ENCODE data around the gene RNF14.
"Not testable (repeated sequence)": the region's sequence is repeated elsewhere in the genome, so short reads cannot be mapped to it uniquely, and the experiment has no call there.

Gene RNF14

GRCh38 chr5:142037599-142037998 lies 68.7 kb downstream of the RNF14 start:
- H2BK5ac ChIP-seq (ENCODE audit: low read depth, low read length, poor library complexity, severe bottlenecking); H3K4me1 ChIP-seq (ENCODE audit: control insufficient read depth, insufficient read depth, low read depth, low read length); H3K36me3 ChIP-seq (ENCODE audit: control insufficient read depth in 1 of 2, insufficient read depth in 2 of 2, low read depth in 1 of 2, low read length in 2 of 2); H3K23ac ChIP-seq (ENCODE audit: low read length in 2 of 2); H2AK5ac ChIP-seq (ENCODE audit: low read length, severe bottlenecking); H2BK12ac ChIP-seq (ENCODE audit: low read length in 2 of 2); H3K4me2 ChIP-seq (ENCODE audit: low read length, poor library complexity, severe bottlenecking); H3K14ac ChIP-seq (ENCODE audit: low read length in 2 of 2); H3K27me3 ChIP-seq (ENCODE audit: control insufficient read depth in 1 of 2, insufficient read depth in 1 of 2, low read length in 2 of 2); H2BK120ac ChIP-seq (ENCODE audit: low read depth, low read length); H4K91ac ChIP-seq (ENCODE audit: low read length); H2BK15ac ChIP-seq (ENCODE audit: low read depth, poor library complexity, severe bottlenecking); H3K4me3 ChIP-seq (ENCODE audit: insufficient read depth in 1 of 2, low read depth in 1 of 2, low read length in 2 of 2); H3K9ac ChIP-seq (ENCODE audit: low read length); DNase-seq; H2AFZ ChIP-seq (ENCODE audit: low read depth, low read length); H3K18ac ChIP-seq (ENCODE audit: low read depth in 1 of 2, low read length in 2 of 2); H3K27ac ChIP-seq (ENCODE audit: low read length, poor library complexity, severe bottlenecking); H4K8ac ChIP-seq (ENCODE audit: low read length); H3K79me1 ChIP-seq (replicated peaks; ENCODE audit: low read length, poor library complexity, severe bottlenecking); H3K9me3 ChIP-seq (ENCODE audit: control insufficient read depth, low read length); H3K4ac ChIP-seq (ENCODE audit: low read depth in 1 of 2, low read length in 2 of 2): not testable (repeated sequence)
- 96% methylated on average over 2 of the region's 3 CpGs for WGBS

- H3K27ac ChIP-seq (ENCODE audit: low read length, poor library complexity, severe bottlenecking) = no peak overlapping the region
- H3K4me1 ChIP-seq (ENCODE audit: control insufficient read depth, insufficient read depth, low read depth, low read length) = no peaks in the 10 kb centered on the region
- no peak overlapping the region for H2AK5ac ChIP-seq (ENCODE audit: low read length, severe bottlenecking)
- H3K4ac ChIP-seq (ENCODE audit: low read depth in 1 of 2, low read length in 2 of 2) = no peak overlapping the region
- no peak overlapping the region for H2BK15ac ChIP-seq (ENCODE audit: low read depth, poor library complexity, severe bottlenecking)
- H3K4me3 ChIP-seq (ENCODE audit: insufficient read depth in 1 of 2, low read depth in 1 of 2, low read length in 2 of 2) = no peak overlapping the region
- H2BK12ac ChIP-seq (ENCODE audit: low read length in 2 of 2) = no peak overlapping the region
- H3K23ac ChIP-seq (ENCODE audit: low read length in 2 of 2) = no peak overlapping the region
- H4K8ac ChIP-seq (ENCODE audit: low read length) = no peak overlapping the region
- H3K79me1 ChIP-seq (replicated peaks; ENCODE audit: low read length, poor library complexity, severe bottlenecking) = no peaks in the 10 kb centered on the region
- no peak overlapping the region for H2AFZ ChIP-seq (ENCODE audit: low read depth, low read length)
- no peak overlapping the region for H2BK120ac ChIP-seq (ENCODE audit: low read depth, low read length)
- H3K27me3 ChIP-seq (ENCODE audit: control insufficient read depth in 1 of 2, insufficient read depth in 1 of 2, low read length in 2 of 2) = no peaks in the 10 kb centered on the region
- H3K18ac ChIP-seq (ENCODE audit: low read depth in 1 of 2, low read length in 2 of 2) = no peak overlapping the region
- no peaks in the 10 kb centered on the region for H3K36me3 ChIP-seq (ENCODE audit: control insufficient read depth in 1 of 2, insufficient read depth in 2 of 2, low read depth in 1 of 2, low read length in 2 of 2)
- H3K4me2 ChIP-seq (ENCODE audit: low read length, poor library complexity, severe bottlenecking) = no peak overlapping the region
- no peaks in the 10 kb centered on the region for H3K9me3 ChIP-seq (ENCODE audit: control insufficient read depth, low read length)
- no peak overlapping the region for H4K91ac ChIP-seq (ENCODE audit: low read length)
- no peak overlapping the region for H3K14ac ChIP-seq (ENCODE audit: low read length in 2 of 2)
- 79% methylated on average over 1 of the region's 2 CpGs for WGBS
- no peak overlapping the region for H2BK5ac ChIP-seq (ENCODE audit: low read depth, low read length, poor library complexity, severe bottlenecking)
- no peak overlapping the region for H3K9ac ChIP-seq (ENCODE audit: low read length)
- no peak for DNase-seq
Observed at GRCh38 chr5:142038735-142039134, 69.8 kb downstream of the RNF14 start.

Measured in mesenchymal stem cell (in vitro differentiated cells and primary cell).